OCI-LY1 (cell line): ENCODE measurements around the gene PRKAG3.
"Not testable (repeated sequence)": the region's sequence is repeated elsewhere in the genome, so short reads cannot be mapped to it uniquely, and the experiment has no call there.

Experiments
- H2AFZ ChIP-seq: fragments of 200-600 bp; sonication (generic), shearing (Covaris generic); 2 replicates; pipeline ENCODE4 v1.6.0; 2014; ENCODE audit warnings: antibody characterized with exemption, mild to moderate bottlenecking, low read length
- H3F3A ChIP-seq: fragments of 200-600 bp; sonication (generic), shearing (Covaris generic); 2 replicates; pipeline ENCODE4 v1.6.0; 2014; ENCODE audit warnings: mild to moderate bottlenecking, antibody characterized with exemption, low read length, moderate library complexity; ENCODE audit not compliant: insufficient read depth
- H3K27ac ChIP-seq: fragments of 200-600 bp; sonication (generic); 2 replicates; pipeline ENCODE4 v1.5.1; 2014; ENCODE audit warnings: low read length, mixed run types, mild to moderate bottlenecking, low read depth; ENCODE audit not compliant: poor library complexity, severe bottlenecking
- H3K27me3 ChIP-seq: fragments of 200-600 bp; sonication (generic); 2 replicates; pipeline ENCODE4 v1.6.0; 2014; ENCODE audit warnings: antibody characterized with exemption, mild to moderate bottlenecking, low read length, moderate library complexity; ENCODE audit not compliant: insufficient read depth
- H3K36me3 ChIP-seq: fragments of 200-600 bp; sonication (generic); 2 replicates; pipeline ENCODE4 v1.6.1; 2014; ENCODE audit warnings: mild to moderate bottlenecking, antibody characterized with exemption, low read length, moderate library complexity, mixed read lengths; ENCODE audit not compliant: insufficient read depth
- H3K4me1 ChIP-seq: fragments of 200-600 bp; sonication (generic); 2 replicates; pipeline ENCODE4 v1.5.1; 2014; ENCODE audit warnings: mild to moderate bottlenecking, low read length, moderate library complexity; ENCODE audit not compliant: insufficient read depth, severe bottlenecking
- H3K4me2 ChIP-seq: fragments of 200-600 bp; sonication (generic), shearing (Covaris generic); 2 replicates; pipeline ENCODE4 v1.6.1; 2014; ENCODE audit warnings: low read length
- H3K4me3 ChIP-seq: fragments of 200-600 bp; sonication (generic); 2 replicates; pipeline ENCODE4 v1.5.1; 2014; ENCODE audit warnings: low read length, low read depth, mild to moderate bottlenecking, mixed read lengths; ENCODE audit not compliant: poor library complexity, severe bottlenecking
- H3K79me2 ChIP-seq: fragments of 200-600 bp; shearing (Covaris generic); 2 replicates; pipeline ENCODE4 v1.6.1; 2016; ENCODE audit warnings: mixed run types, low read length, mixed read lengths; ENCODE audit not compliant: insufficient read depth
- H3K9ac ChIP-seq: fragments of 200-600 bp; sonication (generic), shearing (Covaris generic); 2 replicates; pipeline ENCODE4 v1.6.1; 2014; ENCODE audit warnings: mild to moderate bottlenecking, low read length, mixed read lengths
- H3K9me2 ChIP-seq: fragments of 200-600 bp; sonication (generic), shearing (Covaris generic); 2 replicates; pipeline ENCODE4 v1.6.1; 2014; ENCODE audit warnings: low read depth, mild to moderate bottlenecking, low read length, mixed read lengths
- H3K9me3 ChIP-seq: fragments of 200-600 bp; shearing (Covaris generic); 2 replicates; pipeline ENCODE4 v1.6.1; 2014; ENCODE audit warnings: low read length, mixed read lengths
- H4K20me1 ChIP-seq: fragments of 200-600 bp; sonication (generic), shearing (Covaris generic); 2 replicates; pipeline ENCODE4 v1.6.0; 2016; ENCODE audit warnings: mild to moderate bottlenecking, low read length; ENCODE audit not compliant: insufficient read depth
- EZH2 ChIP-seq: fragments of 200-600 bp; sonication (generic), shearing (Covaris generic); IDR thresholded peaks from 2 replicates; pipeline ENCODE4 v1.8.0; 2017; ENCODE audit warnings: borderline replicate concordance, mixed run types, mild to moderate bottlenecking, antibody characterized with exemption, low read length, moderate library complexity, mixed read lengths
- TF ChIP-seq, protein P1 (sequence below): fragments of 200-600 bp; sonication (generic), shearing (Covaris generic); IDR thresholded peaks from 2 replicates; pipeline ENCODE4 v1.5.1; 2017; ENCODE audit warnings: mild to moderate bottlenecking, antibody characterized with exemption, low read length, moderate library complexity, mixed read lengths

Gene PRKAG3

DNA sequence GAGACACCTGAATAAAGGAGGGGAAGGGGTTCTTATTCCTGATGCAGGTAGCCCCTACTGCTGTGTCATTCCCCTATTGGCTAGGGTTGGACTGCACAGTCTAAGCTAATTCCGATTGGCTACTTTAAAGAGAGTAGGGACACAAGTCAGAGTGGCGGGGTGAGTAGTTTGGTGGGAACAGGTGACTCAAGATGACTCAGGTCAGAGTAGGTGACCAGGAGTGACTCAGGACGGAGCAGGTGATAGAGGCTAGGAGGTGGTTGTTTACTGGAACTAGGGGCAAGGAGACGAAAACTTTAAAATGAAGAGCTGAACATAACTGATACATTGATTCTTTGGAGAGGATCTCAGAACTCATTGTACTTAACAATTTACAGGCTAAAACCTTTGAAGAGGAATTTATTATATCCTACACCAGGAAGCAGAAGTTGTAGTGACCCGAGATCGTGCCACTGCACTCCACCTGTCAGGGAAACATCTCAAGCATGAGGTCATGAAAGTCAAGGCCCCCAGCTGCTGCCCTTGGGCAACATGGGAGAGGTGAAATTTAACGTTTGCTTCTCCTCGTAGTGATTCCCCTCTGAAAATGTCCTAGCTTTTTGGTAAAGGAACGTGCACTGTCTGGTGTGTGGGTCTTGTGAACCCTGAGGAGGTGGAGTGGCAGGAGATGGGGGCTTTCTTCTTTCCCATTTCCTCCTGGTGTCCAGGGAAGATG lies 54.2 kb downstream of the PRKAG3 start:
- H2AFZ ChIP-seq, result no peak overlapping the region
- no peaks in the 10 kb centered on the region for H3F3A ChIP-seq
- H3K36me3 ChIP-seq, result no peaks in the 10 kb centered on the region
- no peak overlapping the region for H3K4me2 ChIP-seq
- no peaks in the 10 kb centered on the region for H3K4me1 ChIP-seq
- no peaks in the 10 kb centered on the region for H3K9me3 ChIP-seq
- TF ChIP-seq, protein P1, sequence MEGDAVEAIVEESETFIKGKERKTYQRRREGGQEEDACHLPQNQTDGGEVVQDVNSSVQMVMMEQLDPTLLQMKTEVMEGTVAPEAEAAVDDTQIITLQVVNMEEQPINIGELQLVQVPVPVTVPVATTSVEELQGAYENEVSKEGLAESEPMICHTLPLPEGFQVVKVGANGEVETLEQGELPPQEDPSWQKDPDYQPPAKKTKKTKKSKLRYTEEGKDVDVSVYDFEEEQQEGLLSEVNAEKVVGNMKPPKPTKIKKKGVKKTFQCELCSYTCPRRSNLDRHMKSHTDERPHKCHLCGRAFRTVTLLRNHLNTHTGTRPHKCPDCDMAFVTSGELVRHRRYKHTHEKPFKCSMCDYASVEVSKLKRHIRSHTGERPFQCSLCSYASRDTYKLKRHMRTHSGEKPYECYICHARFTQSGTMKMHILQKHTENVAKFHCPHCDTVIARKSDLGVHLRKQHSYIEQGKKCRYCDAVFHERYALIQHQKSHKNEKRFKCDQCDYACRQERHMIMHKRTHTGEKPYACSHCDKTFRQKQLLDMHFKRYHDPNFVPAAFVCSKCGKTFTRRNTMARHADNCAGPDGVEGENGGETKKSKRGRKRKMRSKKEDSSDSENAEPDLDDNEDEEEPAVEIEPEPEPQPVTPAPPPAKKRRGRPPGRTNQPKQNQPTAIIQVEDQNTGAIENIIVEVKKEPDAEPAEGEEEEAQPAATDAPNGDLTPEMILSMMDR, result no peak
- TF ChIP-seq EZH2, result no peak
- H3K79me2 ChIP-seq, result no peaks in the 10 kb centered on the region
- no peaks in the 10 kb centered on the region; the same call in 1 of the 2 replicates for H3K27me3 ChIP-seq
- H3K27ac ChIP-seq, result no peak overlapping the region
- H4K20me1 ChIP-seq, result no peaks in the 10 kb centered on the region
- no peak overlapping the region for H3K4me3 ChIP-seq
- no peak overlapping the region for H3K9ac ChIP-seq
- no peaks in the 10 kb centered on the region for H3K9me2 ChIP-seq

DNA sequence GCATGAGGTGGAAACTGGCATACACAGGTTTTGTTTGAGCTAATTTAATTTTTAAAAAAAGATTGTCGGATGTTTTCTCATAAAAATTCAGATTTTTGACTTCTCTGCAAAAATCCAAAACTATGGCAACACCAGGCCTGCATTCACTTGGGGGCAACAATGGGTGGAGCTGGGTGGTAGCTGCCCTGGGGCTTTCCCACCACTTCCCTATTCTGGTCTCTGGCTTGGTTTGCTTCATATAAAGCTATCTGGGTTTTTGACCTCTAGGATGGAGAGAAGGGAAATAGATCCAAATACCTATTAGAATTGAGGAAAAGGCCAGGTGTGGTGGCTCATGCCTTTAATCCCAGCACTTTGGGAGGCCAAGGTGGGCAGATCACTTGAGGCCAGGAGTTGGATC lies 55.1 kb downstream of the PRKAG3 start:
- Histone ChIP-seq H3K9me3 (no peaks in the 10 kb centered on the region), H4K20me1 (no peaks in the 10 kb centered on the region), H3K4me1 (no peaks in the 10 kb centered on the region), H3K9me2 (no peaks in the 10 kb centered on the region), H3F3A (no peaks in the 10 kb centered on the region), H2AFZ (no peak overlapping the region), H3K9ac (no peak overlapping the region), H3K27ac (no peak overlapping the region), H3K4me3 (no peak overlapping the region), H3K36me3 (no peaks in the 10 kb centered on the region), H3K79me2 (no peaks in the 10 kb centered on the region), H3K27me3 (no peaks in the 10 kb centered on the region; the same call in 1 of the 2 replicates), H3K4me2 (no peak overlapping the region)
- TF ChIP-seq EZH2, result no peak
- TF ChIP-seq, protein P1, result no peak

DNA sequence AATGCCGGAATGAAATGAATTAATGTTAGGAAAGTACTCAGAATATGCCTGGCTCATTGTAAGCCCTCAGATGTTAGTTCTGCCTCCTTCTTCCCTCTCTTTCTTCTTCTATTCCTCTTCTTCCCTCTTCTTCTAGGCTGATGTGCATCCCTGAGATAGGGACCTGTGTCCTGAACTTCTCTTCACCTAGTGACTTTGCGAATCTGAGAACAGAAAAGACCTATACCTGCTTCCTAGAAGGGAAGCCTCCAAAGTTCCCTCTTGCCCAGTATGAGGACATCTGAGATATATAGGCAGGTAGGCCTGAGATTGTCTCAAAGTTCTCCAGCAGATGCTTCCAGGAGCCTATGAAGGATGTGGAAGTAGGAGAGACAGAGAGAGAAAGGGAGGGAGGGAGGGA lies 57.7 kb downstream of the PRKAG3 start:
- no peaks in the 10 kb centered on the region for H4K20me1 ChIP-seq
- no peak overlapping the region for H3K27ac ChIP-seq
- no peaks in the 10 kb centered on the region for H3K4me1 ChIP-seq
- H3F3A ChIP-seq, result no peaks in the 10 kb centered on the region
- H3K9me3 ChIP-seq, result no peaks in the 10 kb centered on the region
- no peak for TF ChIP-seq EZH2
- TF ChIP-seq, protein P1, result no peak
- H3K4me2 ChIP-seq, result no peak overlapping the region
- no peaks in the 10 kb centered on the region for H3K79me2 ChIP-seq
- H3K36me3 ChIP-seq, result no peaks in the 10 kb centered on the region
- no peak overlapping the region for H3K4me3 ChIP-seq
- no peak overlapping the region for H2AFZ ChIP-seq
- H3K27me3 ChIP-seq, result no peaks in the 10 kb centered on the region; the same call in 1 of the 2 replicates
- no peaks in the 10 kb centered on the region for H3K9me2 ChIP-seq
- H3K9ac ChIP-seq, result no peak overlapping the region

DNA sequence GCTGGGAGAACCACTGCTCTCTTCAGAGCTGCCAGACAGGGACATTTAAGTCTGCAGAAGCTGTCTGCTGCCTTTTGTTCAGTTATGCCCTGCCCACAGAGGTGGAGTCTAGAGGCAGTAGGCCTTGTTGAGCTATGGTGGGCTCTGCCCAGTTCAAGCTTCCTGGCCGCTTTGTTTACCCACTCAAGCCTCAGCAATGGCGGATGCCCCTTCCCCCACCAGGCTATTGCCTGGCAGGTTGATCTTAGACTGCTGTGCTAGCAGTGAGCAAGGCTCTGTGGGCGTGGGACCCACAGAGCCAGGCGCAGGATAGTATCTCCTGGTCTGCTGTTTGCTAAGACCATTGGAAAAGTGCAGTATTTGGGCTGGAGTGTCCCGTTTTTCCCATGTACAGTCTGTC lies 58.8 kb downstream of the PRKAG3 start:
- H3K27ac ChIP-seq, H3K9me2 ChIP-seq, H3K27me3 ChIP-seq, H3K4me3 ChIP-seq, H4K20me1 ChIP-seq, H3K79me2 ChIP-seq, H3F3A ChIP-seq, H2AFZ ChIP-seq, H3K4me2 ChIP-seq, H3K9ac ChIP-seq, H3K9me3 ChIP-seq, H3K36me3 ChIP-seq, H3K4me1 ChIP-seq: not testable (repeated sequence)
